Raji (cell line): ENCODE data around the gene IFITM5.

Source experiments
- POLR2A ChIP-seq: IDR thresholded peaks from 2 replicates; pipeline ENCODE4 v1.6.1; 2011; ENCODE audit warnings: low read depth, low read length, control low read depth; ENCODE audit not compliant: insufficient read depth

IFITM5 gene

GRCh38 chr11:330694-331357 is 31.5 kb upstream of the IFITM5 start:
- TF ChIP-seq POLR2A: no peak

- no peak for TF ChIP-seq POLR2A
Observed at GRCh38 chr11:330307-330693, 31.0 kb upstream of the IFITM5 start.

- no peak for TF ChIP-seq POLR2A
Observed at GRCh38 chr11:329886-330253, 30.5 kb upstream of the IFITM5 start.

- no peak for TF ChIP-seq POLR2A
Observed at GRCh38 chr11:328012-328411, 28.7 kb upstream of the IFITM5 start.

- no peak for TF ChIP-seq POLR2A
Observed at GRCh38 chr11:327581-327923, 28.2 kb upstream of the IFITM5 start.

GRCh38 chr11:326842-327580 is 27.7 kb upstream of the IFITM5 start:
- no peak for TF ChIP-seq POLR2A

GRCh38 chr11:326592-326841 is 27.2 kb upstream of the IFITM5 start:
- no peak for TF ChIP-seq POLR2A

- TF ChIP-seq POLR2A: no peak
Observed at GRCh38 chr11:325796-326591, 26.7 kb upstream of the IFITM5 start.

- TF ChIP-seq POLR2A: no peak
Observed at GRCh38 chr11:324156-324555, 24.8 kb upstream of the IFITM5 start.

- no peak for TF ChIP-seq POLR2A
Observed at GRCh38 chr11:316891-317301, 17.6 kb upstream of the IFITM5 start.

GRCh38 chr11:316031-316701 is 16.8 kb upstream of the IFITM5 start:
- TF ChIP-seq POLR2A: no peak

GRCh38 chr11:315516-315994 is 16.2 kb upstream of the IFITM5 start:
- TF ChIP-seq POLR2A: no peak

- no peak for TF ChIP-seq POLR2A
Observed at GRCh38 chr11:315051-315481, 15.7 kb upstream of the IFITM5 start.

GRCh38 chr11:313787-314553 is 14.6 kb upstream of the IFITM5 start, which contains the start of gene IFITM1:
Gene IFITM1 (plus strand): TSS chr11:314040. CDS start chr11:314171, 131 bp downstream.
- no peak for TF ChIP-seq POLR2A
